Neural cell (in vitro differentiated cells): ENCODE measurements around the gene SNX33.

Experiments
- EP300 ChIP-seq: fragments of 450-650 bp; conservative IDR thresholded peaks from 2 replicates; pipeline ENCODE4 v1.6.1; 2014; ENCODE audit warnings: antibody characterized with exemption, mild to moderate bottlenecking, moderate library complexity; ENCODE audit not compliant: poor library complexity, severe bottlenecking
- EZH2 ChIP-seq: fragments of 200-600, 300-800 bp; shearing (Covaris generic), sonication (generic); IDR thresholded peaks from 2 replicates; pipeline ENCODE4 v1.6.1; 2014; ENCODE audit warnings: antibody characterized with exemption, low read length, borderline replicate concordance, mild to moderate bottlenecking; ENCODE audit not compliant: insufficient read depth, poor library complexity, severe bottlenecking
- MXI1 ChIP-seq: fragments of 450-650 bp; conservative IDR thresholded peaks from 2 replicates; pipeline ENCODE4 v1.6.1; 2014; ENCODE audit warnings: antibody characterized with exemption, mild to moderate bottlenecking; ENCODE audit not compliant: poor library complexity, severe bottlenecking
- POLR2AphosphoS5 ChIP-seq: IDR thresholded peaks from 2 replicates; pipeline ENCODE4 v1.6.1; 2012
- RAD21 ChIP-seq: fragments of 450-650 bp; conservative IDR thresholded peaks from 2 replicates; pipeline ENCODE4 v1.6.1; 2014; ENCODE audit warnings: antibody characterized with exemption, mild to moderate bottlenecking, moderate library complexity
- SMC3 ChIP-seq: fragments of 450-650 bp; conservative IDR thresholded peaks from 2 replicates; pipeline ENCODE4 v1.6.1; 2014; ENCODE audit warnings: antibody characterized with exemption, mild to moderate bottlenecking, moderate library complexity; ENCODE audit not compliant: poor library complexity
- TAF1 ChIP-seq: IDR thresholded peaks from 2 replicates; pipeline ENCODE4 v1.6.1; 2012; ENCODE audit warnings: low read depth
- TF ChIP-seq, protein P1 (sequence below): fragments of 450-650 bp; IDR thresholded peaks from 2 replicates; pipeline ENCODE4 v1.5.1; 2014; ENCODE audit warnings: antibody characterized with exemption, mild to moderate bottlenecking, moderate library complexity; ENCODE audit not compliant: poor library complexity, severe bottlenecking
- TF ChIP-seq, protein P2 (sequence below): IDR thresholded peaks from 2 replicates; pipeline ENCODE4 v1.6.1; 2012; ENCODE audit warnings: borderline replicate concordance

DNA sequence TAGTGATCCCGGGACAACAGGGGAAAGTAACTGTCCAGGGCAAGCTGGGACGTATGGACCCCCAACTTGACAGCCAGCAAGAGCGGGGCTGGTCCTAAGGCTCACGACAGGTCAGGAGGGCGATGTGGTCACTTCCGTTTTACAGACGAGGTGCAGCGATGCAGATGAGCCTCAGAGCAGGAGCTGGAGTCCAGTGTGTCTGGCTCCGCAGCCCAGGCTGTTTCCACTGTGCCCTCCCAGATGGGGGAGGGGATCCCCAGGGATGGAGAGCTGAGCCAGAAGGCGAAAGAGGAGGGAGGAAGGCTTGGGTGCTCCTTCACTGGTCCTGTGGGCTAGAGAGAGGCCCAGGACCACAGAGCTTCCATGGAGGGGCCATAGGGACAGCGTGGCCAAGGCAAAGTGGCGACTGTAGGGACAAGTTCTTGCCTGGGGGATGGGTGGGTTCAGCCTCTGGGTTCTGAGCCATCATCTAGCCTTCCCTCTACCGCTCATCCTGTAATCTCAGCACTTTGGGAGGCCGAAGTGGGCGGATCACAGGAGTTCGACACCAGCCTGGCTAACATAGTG, 5.7 kb downstream of the SNX33 start:
- TF ChIP-seq, protein P1, sequence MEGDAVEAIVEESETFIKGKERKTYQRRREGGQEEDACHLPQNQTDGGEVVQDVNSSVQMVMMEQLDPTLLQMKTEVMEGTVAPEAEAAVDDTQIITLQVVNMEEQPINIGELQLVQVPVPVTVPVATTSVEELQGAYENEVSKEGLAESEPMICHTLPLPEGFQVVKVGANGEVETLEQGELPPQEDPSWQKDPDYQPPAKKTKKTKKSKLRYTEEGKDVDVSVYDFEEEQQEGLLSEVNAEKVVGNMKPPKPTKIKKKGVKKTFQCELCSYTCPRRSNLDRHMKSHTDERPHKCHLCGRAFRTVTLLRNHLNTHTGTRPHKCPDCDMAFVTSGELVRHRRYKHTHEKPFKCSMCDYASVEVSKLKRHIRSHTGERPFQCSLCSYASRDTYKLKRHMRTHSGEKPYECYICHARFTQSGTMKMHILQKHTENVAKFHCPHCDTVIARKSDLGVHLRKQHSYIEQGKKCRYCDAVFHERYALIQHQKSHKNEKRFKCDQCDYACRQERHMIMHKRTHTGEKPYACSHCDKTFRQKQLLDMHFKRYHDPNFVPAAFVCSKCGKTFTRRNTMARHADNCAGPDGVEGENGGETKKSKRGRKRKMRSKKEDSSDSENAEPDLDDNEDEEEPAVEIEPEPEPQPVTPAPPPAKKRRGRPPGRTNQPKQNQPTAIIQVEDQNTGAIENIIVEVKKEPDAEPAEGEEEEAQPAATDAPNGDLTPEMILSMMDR: no peak
- TF ChIP-seq SMC3: no peak
- TF ChIP-seq POLR2AphosphoS5: no peak
- no peak for TF ChIP-seq EP300
- no peak for TF ChIP-seq RAD21
- TF ChIP-seq EZH2: no peak
- no peak for TF ChIP-seq MXI1
- TF ChIP-seq, protein P2, sequence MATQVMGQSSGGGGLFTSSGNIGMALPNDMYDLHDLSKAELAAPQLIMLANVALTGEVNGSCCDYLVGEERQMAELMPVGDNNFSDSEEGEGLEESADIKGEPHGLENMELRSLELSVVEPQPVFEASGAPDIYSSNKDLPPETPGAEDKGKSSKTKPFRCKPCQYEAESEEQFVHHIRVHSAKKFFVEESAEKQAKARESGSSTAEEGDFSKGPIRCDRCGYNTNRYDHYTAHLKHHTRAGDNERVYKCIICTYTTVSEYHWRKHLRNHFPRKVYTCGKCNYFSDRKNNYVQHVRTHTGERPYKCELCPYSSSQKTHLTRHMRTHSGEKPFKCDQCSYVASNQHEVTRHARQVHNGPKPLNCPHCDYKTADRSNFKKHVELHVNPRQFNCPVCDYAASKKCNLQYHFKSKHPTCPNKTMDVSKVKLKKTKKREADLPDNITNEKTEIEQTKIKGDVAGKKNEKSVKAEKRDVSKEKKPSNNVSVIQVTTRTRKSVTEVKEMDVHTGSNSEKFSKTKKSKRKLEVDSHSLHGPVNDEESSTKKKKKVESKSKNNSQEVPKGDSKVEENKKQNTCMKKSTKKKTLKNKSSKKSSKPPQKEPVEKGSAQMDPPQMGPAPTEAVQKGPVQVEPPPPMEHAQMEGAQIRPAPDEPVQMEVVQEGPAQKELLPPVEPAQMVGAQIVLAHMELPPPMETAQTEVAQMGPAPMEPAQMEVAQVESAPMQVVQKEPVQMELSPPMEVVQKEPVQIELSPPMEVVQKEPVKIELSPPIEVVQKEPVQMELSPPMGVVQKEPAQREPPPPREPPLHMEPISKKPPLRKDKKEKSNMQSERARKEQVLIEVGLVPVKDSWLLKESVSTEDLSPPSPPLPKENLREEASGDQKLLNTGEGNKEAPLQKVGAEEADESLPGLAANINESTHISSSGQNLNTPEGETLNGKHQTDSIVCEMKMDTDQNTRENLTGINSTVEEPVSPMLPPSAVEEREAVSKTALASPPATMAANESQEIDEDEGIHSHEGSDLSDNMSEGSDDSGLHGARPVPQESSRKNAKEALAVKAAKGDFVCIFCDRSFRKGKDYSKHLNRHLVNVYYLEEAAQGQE: no peak
- no peak for TF ChIP-seq TAF1
